Measurements from ENCODE around the gene WDR38.

WDR38 gene

DNA sequence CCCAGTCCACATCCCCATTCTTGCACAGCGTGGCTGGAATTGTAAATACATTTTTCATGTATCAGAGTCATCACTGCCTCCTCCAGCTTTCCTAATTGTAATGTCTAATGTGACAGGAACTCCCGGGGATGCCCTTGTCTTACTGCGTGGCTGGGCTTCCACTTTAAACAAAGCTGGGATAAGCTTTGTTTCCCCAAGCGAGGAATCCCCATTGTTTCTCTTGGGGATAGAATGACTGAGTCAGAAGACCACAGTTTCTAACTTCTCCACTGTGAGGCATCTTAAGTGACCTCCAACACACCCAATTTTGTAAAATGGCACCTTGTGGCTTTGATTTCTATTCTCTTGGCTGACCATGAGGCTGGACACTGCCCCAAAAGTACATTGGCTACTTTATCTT lies 31.1 kb downstream of the WDR38 start:
- no peaks in the 10 kb centered on the region for H3K9me3 ChIP-seq (ENCODE audit: insufficient read depth, low read depth, low read length)
- H3F3A ChIP-seq (ENCODE audit: low read depth) = no peaks in the 10 kb centered on the region
- no peak overlapping the region for H3K4me3 ChIP-seq (ENCODE audit: low read length, poor library complexity, severe bottlenecking)
- H3K27me3 ChIP-seq (ENCODE audit: insufficient read depth, low read length, poor library complexity, severe bottlenecking) = no peaks in the 10 kb centered on the region
- H3K36me3 ChIP-seq (ENCODE audit: insufficient read depth, low read length) = peaks cover 63% of the 10 kb centered on the region; the same call in 1 of the 2 replicates
- H4K20me1 ChIP-seq (ENCODE audit: insufficient read depth, low read length, poor library complexity, severe bottlenecking) = no peaks in the 10 kb centered on the region
- no peak overlapping the region for H3K9ac ChIP-seq (ENCODE audit: low read depth, low read length, poor library complexity, severe bottlenecking)
- H3K9me2 ChIP-seq (replicated peaks; ENCODE audit: low read depth, low read length) = no peaks in the 10 kb centered on the region
- H2AFZ ChIP-seq (ENCODE audit: low read length) = no peak overlapping the region
- no peaks in the 10 kb centered on the region for H3K79me2 ChIP-seq (ENCODE audit: insufficient read depth, low read length)
- no peak for TF ChIP-seq EZH2phosphoT487 (IDR thresholded peaks at IDR 0.05; ENCODE audit: borderline replicate concordance)
- TF ChIP-seq, protein P1, sequence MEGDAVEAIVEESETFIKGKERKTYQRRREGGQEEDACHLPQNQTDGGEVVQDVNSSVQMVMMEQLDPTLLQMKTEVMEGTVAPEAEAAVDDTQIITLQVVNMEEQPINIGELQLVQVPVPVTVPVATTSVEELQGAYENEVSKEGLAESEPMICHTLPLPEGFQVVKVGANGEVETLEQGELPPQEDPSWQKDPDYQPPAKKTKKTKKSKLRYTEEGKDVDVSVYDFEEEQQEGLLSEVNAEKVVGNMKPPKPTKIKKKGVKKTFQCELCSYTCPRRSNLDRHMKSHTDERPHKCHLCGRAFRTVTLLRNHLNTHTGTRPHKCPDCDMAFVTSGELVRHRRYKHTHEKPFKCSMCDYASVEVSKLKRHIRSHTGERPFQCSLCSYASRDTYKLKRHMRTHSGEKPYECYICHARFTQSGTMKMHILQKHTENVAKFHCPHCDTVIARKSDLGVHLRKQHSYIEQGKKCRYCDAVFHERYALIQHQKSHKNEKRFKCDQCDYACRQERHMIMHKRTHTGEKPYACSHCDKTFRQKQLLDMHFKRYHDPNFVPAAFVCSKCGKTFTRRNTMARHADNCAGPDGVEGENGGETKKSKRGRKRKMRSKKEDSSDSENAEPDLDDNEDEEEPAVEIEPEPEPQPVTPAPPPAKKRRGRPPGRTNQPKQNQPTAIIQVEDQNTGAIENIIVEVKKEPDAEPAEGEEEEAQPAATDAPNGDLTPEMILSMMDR (conservative IDR thresholded peaks at IDR 0.05; ENCODE audit: low read length) = no peak
- H3K4me2 ChIP-seq (ENCODE audit: low read depth, low read length, poor library complexity, severe bottlenecking) = no peak overlapping the region
- no peaks in the 10 kb centered on the region for H3K4me1 ChIP-seq (ENCODE audit: insufficient read depth, low read length, poor library complexity, severe bottlenecking)

DNA sequence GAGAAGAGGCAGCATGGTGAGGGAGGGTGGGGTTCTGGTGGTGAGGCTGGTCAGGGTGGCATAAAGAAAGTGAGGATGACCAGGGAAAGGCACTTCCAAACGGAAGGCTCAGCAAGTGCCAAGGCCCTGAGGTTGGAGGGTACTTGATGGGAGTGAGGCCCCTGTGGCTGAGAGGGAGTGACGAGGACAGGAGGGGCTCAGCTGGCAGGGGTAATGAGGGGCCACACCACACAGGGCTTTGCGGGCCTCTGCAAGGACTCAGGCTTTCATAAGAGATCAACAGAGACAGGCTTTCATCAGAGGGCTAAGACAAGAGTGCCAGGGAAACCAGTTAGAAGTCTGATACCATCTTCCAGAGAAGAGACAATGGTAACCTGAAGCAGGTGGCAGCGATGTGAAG lies 32.3 kb downstream of the WDR38 start:
- no peaks in the 10 kb centered on the region for H4K20me1 ChIP-seq (ENCODE audit: insufficient read depth, low read length, poor library complexity, severe bottlenecking)
- no peaks in the 10 kb centered on the region for H3K79me2 ChIP-seq (ENCODE audit: insufficient read depth, low read length)
- no peak overlapping the region for H2AFZ ChIP-seq (ENCODE audit: low read length)
- no peaks in the 10 kb centered on the region for H3F3A ChIP-seq (ENCODE audit: low read depth)
- peaks cover 63% of the 10 kb centered on the region; the same call in 1 of the 2 replicates for H3K36me3 ChIP-seq (ENCODE audit: insufficient read depth, low read length)
- no peaks in the 10 kb centered on the region for H3K4me1 ChIP-seq (ENCODE audit: insufficient read depth, low read length, poor library complexity, severe bottlenecking)
- H3K27me3 ChIP-seq (ENCODE audit: insufficient read depth, low read length, poor library complexity, severe bottlenecking) = no peaks in the 10 kb centered on the region
- H3K4me2 ChIP-seq (ENCODE audit: low read depth, low read length, poor library complexity, severe bottlenecking) = no peak overlapping the region
- H3K9me3 ChIP-seq (ENCODE audit: insufficient read depth, low read depth, low read length) = no peaks in the 10 kb centered on the region
- no peak overlapping the region for H3K9ac ChIP-seq (ENCODE audit: low read depth, low read length, poor library complexity, severe bottlenecking)
- TF ChIP-seq EZH2phosphoT487 (IDR thresholded peaks at IDR 0.05; ENCODE audit: borderline replicate concordance) = no peak
- TF ChIP-seq, protein P1 (conservative IDR thresholded peaks at IDR 0.05; ENCODE audit: low read length) = no peak
- H3K9me2 ChIP-seq (replicated peaks; ENCODE audit: low read depth, low read length) = no peaks in the 10 kb centered on the region
- no peak overlapping the region for H3K4me3 ChIP-seq (ENCODE audit: low read length, poor library complexity, severe bottlenecking)

DNA sequence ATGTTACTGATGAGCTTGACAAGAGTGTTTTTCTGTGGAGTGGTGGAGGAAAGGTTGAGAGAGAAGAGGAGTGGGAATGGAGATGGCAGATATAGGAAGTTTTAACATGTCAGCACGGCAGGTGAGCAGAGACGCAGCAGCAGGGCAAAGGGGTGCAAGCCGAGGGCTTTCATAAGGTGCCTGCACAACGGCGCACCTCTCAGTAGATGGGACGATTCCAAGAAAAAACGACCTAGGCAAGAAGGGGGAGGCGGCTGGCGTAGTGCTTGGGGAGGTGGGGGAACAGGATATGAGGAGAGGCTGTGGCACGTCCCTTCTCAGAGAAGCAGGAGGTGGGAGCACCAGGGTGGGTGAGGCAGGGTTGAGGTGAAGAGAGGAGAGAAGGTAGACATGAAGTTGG lies 33.2 kb downstream of the WDR38 start:
- no peak overlapping the region for H2AFZ ChIP-seq (ENCODE audit: low read length)
- peaks cover 59% of the 10 kb centered on the region; the same call in 1 of the 2 replicates for H3K36me3 ChIP-seq (ENCODE audit: insufficient read depth, low read length)
- TF ChIP-seq EZH2phosphoT487 (IDR thresholded peaks at IDR 0.05; ENCODE audit: borderline replicate concordance) = no peak
- TF ChIP-seq, protein P1 (conservative IDR thresholded peaks at IDR 0.05; ENCODE audit: low read length) = no peak
- no peak overlapping the region for H3K4me2 ChIP-seq (ENCODE audit: low read depth, low read length, poor library complexity, severe bottlenecking)
- H3K9ac ChIP-seq (ENCODE audit: low read depth, low read length, poor library complexity, severe bottlenecking) = no peak overlapping the region
- no peaks in the 10 kb centered on the region for H3K9me3 ChIP-seq (ENCODE audit: insufficient read depth, low read depth, low read length)
- H3K4me3 ChIP-seq (ENCODE audit: low read length, poor library complexity, severe bottlenecking) = no peak overlapping the region
- no peaks in the 10 kb centered on the region for H4K20me1 ChIP-seq (ENCODE audit: insufficient read depth, low read length, poor library complexity, severe bottlenecking)
- H3K27me3 ChIP-seq (ENCODE audit: insufficient read depth, low read length, poor library complexity, severe bottlenecking) = no peaks in the 10 kb centered on the region
- H3F3A ChIP-seq (ENCODE audit: low read depth) = no peaks in the 10 kb centered on the region
- no peaks in the 10 kb centered on the region for H3K9me2 ChIP-seq (replicated peaks; ENCODE audit: low read depth, low read length)
- H3K79me2 ChIP-seq (ENCODE audit: insufficient read depth, low read length) = no peaks in the 10 kb centered on the region
- H3K4me1 ChIP-seq (ENCODE audit: insufficient read depth, low read length, poor library complexity, severe bottlenecking) = no peaks in the 10 kb centered on the region

Measured in Loucy (cell line).